Ovary (tissue), 3 donors: Measurements from ENCODE around the gene AKR7A2.
"Not testable (repeated sequence)": the region's sequence is repeated elsewhere in the genome, so short reads cannot be mapped to it uniquely, and the experiment has no call there.

Experiments
- EP300 ChIP-seq: sonication (generic); formaldehyde crosslinking; IDR thresholded peaks from one replicate; pipeline ENCODE4 v1.6.1; 2017; ENCODE audit warnings: antibody characterized with exemption
- POLR2A ChIP-seq: fragments of 450-650 bp; IDR thresholded peaks from one replicate; pipeline ENCODE4 v1.6.1; 2017; ENCODE audit warnings: antibody characterized with exemption, mild to moderate bottlenecking, moderate library complexity
- TF ChIP-seq, protein P1 (sequence below), 3 donors: fragments of 450-650 bp in 2 of 3; fragments of 200-600 bp in 1 of 3; IDR thresholded peaks; one replicate each; pipeline versions ENCODE4 v1.5.1 to v1.8.0; 2016 to 2022; ENCODE audit warnings: antibody characterized with exemption in 3 of 3, mild to moderate bottlenecking in 1 of 3
- donor health status: DM: no; HTN: no; CAD: no.

- not testable (repeated sequence) for TF ChIP-seq POLR2A, EP300
- TF ChIP-seq, protein P1, sequence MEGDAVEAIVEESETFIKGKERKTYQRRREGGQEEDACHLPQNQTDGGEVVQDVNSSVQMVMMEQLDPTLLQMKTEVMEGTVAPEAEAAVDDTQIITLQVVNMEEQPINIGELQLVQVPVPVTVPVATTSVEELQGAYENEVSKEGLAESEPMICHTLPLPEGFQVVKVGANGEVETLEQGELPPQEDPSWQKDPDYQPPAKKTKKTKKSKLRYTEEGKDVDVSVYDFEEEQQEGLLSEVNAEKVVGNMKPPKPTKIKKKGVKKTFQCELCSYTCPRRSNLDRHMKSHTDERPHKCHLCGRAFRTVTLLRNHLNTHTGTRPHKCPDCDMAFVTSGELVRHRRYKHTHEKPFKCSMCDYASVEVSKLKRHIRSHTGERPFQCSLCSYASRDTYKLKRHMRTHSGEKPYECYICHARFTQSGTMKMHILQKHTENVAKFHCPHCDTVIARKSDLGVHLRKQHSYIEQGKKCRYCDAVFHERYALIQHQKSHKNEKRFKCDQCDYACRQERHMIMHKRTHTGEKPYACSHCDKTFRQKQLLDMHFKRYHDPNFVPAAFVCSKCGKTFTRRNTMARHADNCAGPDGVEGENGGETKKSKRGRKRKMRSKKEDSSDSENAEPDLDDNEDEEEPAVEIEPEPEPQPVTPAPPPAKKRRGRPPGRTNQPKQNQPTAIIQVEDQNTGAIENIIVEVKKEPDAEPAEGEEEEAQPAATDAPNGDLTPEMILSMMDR (IDR thresholded peaks at IDR 0.05), result not testable (repeated sequence)
Observed at GRCh38 chr1:19288324-19289241, 23.4 kb downstream of the AKR7A2 start, which contains the start of gene AKR7A3.
